PC-3 (cell line): ENCODE measurements around the gene BIN2.

Experiments used
- EZH2 ChIP-seq: fragments of 300-600 bp; sonication (generic); IDR thresholded peaks from one replicate; pipeline ENCODE4 v1.6.1; 2017; ENCODE audit warnings: antibody characterized with exemption, mild to moderate bottlenecking, low read length; ENCODE audit not compliant: unreplicated experiment
- TF ChIP-seq, protein P1 (sequence below): fragments of 300-600 bp; sonication (generic); conservative IDR thresholded peaks from 2 replicates; pipeline ENCODE4 v1.5.1; 2017; ENCODE audit warnings: antibody characterized with exemption, low read depth, mild to moderate bottlenecking, low read length

DNA sequence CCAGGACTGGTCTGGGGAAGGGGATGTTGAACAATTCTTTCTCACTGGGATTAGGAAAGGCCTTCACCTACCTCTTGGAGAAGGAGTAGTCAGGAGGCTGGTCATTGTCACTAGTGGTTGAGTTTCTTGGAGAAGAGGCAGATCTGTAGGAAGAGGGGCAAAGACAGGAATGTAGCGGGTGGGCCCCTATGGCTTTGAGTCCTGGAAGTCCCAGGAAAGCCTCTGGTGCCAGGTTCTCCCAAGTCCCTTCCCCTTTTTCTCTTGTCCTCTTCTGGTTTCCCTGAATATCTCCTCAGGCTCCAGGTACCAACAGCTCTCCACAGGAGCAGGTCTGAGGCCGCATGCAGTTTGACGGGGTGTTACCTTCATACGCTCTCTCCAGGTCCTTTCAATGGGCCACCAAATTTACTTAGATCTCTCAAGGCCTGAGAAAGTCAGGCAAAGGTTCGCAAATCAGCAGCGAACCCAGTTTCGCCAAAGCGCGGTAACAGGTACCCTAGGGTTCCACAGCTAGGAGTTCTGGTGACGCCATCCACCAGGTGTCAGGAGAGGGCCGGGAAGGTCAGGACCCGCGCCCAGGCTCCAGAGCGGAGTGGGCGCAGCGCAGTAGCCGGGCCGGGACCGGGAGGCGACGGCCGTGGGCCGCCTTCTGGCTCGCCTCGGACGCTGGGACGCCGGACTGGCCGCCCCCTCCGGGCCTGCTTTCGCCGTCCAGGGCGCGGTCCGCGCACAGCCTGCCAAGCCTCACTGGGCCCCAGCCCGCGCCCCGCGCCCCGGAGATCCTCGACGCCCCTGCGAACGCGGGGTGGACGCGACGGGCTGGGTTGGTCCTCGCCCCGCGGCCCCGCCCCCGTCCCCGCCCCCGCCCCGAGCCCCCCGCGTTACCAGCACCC is 54.6 kb downstream of the BIN2 start:
- TF ChIP-seq EZH2: no peak
- TF ChIP-seq, protein P1, sequence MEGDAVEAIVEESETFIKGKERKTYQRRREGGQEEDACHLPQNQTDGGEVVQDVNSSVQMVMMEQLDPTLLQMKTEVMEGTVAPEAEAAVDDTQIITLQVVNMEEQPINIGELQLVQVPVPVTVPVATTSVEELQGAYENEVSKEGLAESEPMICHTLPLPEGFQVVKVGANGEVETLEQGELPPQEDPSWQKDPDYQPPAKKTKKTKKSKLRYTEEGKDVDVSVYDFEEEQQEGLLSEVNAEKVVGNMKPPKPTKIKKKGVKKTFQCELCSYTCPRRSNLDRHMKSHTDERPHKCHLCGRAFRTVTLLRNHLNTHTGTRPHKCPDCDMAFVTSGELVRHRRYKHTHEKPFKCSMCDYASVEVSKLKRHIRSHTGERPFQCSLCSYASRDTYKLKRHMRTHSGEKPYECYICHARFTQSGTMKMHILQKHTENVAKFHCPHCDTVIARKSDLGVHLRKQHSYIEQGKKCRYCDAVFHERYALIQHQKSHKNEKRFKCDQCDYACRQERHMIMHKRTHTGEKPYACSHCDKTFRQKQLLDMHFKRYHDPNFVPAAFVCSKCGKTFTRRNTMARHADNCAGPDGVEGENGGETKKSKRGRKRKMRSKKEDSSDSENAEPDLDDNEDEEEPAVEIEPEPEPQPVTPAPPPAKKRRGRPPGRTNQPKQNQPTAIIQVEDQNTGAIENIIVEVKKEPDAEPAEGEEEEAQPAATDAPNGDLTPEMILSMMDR: peak; percentile 56
